Measurements from ENCODE around the gene NSG2.

DNA sequence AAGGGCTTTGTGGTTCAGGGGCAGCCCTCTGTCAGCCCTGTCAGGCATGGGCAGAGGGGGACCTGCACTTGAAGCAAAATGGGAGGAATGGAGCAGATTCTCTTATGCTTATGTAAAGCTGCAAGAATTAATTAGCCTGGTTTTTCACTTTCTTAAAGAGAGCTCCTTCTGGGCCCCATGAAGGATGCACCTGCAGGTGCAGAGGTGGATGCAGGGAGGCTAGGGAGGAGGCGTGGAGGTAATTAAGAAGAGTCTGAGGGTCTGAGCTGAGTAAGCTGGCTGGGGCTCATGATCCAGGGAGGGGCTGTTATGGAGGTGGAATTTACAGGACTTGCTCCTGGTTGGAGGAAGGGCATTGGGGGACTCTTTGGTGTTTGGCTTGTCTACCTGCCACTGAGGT is 22.0 kb downstream of the NSG2 start:
- TF ChIP-seq, protein P1, sequence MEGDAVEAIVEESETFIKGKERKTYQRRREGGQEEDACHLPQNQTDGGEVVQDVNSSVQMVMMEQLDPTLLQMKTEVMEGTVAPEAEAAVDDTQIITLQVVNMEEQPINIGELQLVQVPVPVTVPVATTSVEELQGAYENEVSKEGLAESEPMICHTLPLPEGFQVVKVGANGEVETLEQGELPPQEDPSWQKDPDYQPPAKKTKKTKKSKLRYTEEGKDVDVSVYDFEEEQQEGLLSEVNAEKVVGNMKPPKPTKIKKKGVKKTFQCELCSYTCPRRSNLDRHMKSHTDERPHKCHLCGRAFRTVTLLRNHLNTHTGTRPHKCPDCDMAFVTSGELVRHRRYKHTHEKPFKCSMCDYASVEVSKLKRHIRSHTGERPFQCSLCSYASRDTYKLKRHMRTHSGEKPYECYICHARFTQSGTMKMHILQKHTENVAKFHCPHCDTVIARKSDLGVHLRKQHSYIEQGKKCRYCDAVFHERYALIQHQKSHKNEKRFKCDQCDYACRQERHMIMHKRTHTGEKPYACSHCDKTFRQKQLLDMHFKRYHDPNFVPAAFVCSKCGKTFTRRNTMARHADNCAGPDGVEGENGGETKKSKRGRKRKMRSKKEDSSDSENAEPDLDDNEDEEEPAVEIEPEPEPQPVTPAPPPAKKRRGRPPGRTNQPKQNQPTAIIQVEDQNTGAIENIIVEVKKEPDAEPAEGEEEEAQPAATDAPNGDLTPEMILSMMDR (IDR thresholded peaks at IDR 0.05; ENCODE audit: low read length): no peak
- TF ChIP-seq EZH2 (optimal IDR thresholded peaks at IDR 0.05; ENCODE audit: low read depth, low read length) (no peak), EZH2phosphoT487 (IDR thresholded peaks at IDR 0.05; ENCODE audit: low read length) (no peak)

Data from MM.1S (cell line).